ENCODE results near the gene UNC119.

Gene UNC119

GRCh38 chr17:28519236-28519635 is 33.2 kb downstream of the UNC119 start:
- DNase-seq: no peak

- no peak for DNase-seq
These were observed 33.8 kb downstream of the UNC119 start for GRCh38 chr17:28518578-28518977.

GRCh38 chr17:28518132-28518531 is 34.3 kb downstream of the UNC119 start:
- no peak for DNase-seq

DNA sequence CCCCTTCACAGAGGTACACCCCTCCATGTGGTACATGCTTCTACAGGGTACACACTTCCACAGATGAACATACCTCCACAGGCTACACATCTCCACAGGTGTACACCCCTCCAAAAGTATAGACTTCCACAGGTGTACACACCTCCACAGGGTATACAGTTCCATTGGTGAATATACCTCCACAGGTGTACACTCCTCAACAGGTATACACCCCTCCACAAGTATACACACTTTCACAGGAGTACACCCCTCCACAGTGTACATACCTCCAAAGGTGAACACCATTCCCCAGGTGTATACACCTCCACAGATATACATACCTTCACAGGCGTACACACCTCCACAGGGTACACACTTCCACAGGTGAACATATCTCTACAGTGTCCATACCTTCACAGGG is 36.9 kb downstream of the UNC119 start:
- no peak for DNase-seq

DNA sequence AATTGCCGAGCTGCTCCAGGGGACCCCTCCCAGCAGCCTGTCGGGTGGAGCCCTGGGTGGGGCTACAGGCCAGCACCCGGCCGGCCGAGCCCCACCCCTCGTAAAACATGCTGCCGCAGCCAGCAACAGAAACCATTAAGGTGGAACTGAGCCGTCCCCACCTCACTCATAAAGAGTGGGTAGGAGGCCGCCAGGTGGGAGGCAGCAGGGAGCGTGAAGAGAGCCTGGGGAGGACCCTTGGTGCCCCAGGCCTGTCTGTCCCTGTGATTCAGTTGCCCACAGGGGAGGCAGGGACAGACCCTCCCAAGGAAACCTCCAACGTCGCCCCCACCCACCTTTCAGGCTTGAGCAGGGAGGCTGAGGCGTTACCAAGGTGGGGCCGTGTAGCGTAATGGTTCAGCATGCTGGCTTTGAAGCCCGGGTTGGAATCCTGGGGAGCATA is 37.8 kb downstream of the UNC119 start:
- DNase-seq: no peak

GRCh38 chr17:28513476-28513875 is 38.9 kb downstream of the UNC119 start:
- no peak for DNase-seq

DNA sequence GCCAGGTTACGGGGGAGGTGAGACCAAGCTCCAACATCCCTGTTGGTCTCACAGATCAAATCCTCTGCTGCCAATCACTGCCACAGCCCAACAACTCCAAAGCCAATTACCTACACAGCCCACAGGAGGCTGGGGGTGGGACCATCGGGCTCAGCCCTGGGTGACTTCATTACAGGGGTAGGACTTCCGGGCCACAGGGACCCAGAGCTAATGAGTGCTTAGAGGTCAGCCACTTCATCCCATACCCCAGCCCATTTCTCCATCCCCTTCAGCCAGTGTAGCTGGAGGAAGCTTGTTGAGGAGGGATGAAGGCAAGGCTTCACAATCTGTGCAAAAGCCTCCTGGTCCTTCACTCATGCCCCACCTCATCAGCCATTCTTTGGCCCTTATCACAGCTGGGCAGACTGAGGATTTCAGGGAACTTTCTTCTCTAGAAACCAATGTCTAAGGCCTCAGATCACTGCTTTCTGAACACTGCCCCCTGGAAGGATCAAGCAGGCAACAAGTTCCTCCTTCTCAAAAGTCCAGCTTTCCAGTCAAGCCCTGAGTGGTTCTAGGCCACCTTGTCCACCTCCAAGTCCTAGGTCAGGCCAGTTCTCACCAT is 40.5 kb downstream of the UNC119 start:
- DNase-seq: no peak

DNA sequence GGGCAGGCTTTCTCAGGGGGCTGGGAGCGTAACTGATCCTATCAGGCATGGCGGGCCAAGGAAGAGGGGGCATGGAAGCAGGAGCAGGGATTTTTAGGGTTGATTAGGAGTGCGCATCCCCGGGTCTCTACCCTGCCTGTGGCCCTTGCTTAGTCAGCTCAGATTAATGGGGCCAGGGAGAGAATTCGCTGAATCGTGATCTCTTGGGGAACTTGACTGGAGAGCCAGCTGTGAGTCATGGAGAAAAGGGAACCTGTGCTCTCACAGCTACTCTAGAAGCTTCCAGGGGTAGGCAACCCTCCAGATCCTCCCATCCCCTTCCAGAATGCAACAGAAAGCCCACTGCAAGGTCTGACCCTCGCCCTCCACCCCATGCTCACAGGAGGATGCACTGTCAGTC is 42.6 kb downstream of the UNC119 start:
- DNase-seq: no peak

DNA sequence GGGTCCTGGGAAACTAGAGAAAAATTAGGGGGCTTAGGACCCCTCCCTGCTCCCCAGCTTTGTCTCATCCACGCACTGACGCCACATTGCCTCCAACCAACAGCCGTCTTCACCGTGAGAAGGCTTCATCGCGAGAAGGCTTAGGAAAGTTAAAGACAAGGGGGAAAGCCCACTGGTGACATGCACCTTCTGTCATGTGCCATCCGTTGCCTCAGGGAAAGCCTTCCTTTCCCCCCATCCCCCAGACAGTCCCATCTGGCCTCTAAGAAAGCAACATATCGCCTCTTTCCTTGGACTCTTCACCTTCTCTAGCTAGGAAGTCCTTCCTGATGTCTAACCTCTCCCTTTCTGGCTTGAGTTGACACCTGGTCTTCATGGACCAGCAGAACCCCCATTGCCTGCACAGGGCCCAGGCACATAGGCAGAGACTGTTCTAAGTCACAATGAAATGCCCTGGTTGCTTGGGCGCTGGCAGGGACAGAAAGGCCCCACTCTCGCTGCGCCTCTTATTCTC is 44.2 kb downstream of the UNC119 start:
- no peak for DNase-seq

- DNase-seq: no peak
These were observed 44.7 kb downstream of the UNC119 start for GRCh38 chr17:28507567-28508203.

- DNase-seq: no peak
These were observed 45.5 kb downstream of the UNC119 start for GRCh38 chr17:28506763-28507487.

DNA sequence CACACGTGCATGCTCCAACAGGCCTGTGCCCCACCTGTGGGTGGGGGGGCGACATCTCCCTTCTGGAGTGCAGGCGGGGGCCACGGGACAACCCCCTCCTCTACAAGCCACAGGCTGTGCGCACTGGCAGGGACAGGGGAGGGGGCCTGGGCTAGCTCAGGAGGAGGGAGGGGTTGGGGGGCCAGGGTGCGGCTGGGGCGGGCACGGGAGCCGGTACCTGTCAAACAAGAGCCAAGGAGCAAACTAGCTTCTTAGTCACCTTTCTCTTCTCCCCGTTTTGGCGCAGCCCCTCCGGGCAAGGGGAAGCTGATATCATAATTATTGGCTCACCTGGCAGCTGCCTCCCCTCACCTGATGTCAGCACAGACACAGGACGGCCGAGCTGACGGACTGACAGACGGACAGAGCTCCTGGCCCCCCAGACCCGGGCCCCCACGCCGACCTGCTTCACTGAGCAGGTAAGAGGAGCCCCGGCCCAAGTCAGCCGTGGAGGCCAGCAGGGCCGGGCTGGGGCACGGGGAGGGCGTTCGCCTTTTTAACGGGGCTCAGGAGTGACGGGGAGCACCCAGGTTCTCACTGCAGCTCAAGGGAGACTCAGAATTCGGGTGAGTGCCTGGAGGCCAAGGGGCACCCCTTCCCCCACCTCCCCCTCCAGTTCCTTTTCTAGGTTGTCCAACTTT is 46.3 kb downstream of the UNC119 start, which contains the start of gene FOXN1:
Gene FOXN1 (plus strand): TSS at position 363 of the 680 bp plus-strand sequence. CDS start 17,622 bp downstream, outside the sequence.
- no peak for DNase-seq

DNA sequence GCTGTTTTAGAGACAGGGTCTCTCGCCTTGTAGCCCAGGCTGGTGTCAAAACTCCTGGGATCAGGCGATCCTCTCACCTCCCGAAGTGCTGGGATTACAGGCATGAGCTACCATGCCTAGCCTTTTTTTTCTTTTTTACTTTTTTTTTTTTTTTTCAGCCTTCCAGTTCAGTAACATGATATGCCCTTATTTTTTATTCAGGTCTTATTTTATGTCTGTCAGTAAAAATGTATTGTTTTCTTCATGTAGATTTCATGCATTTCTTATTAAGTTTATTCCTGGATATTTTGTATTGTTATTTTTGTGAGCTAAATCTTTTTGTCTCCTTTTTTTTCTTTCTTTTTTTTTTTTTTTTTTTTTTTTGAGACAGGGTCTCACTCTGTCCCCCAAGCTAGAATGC is 49.0 kb downstream of the UNC119 start:
- DNase-seq: no peak

- DNase-seq: no peak
These were observed 50.8 kb downstream of the UNC119 start for GRCh38 chr17:28501421-28502284.

DNA sequence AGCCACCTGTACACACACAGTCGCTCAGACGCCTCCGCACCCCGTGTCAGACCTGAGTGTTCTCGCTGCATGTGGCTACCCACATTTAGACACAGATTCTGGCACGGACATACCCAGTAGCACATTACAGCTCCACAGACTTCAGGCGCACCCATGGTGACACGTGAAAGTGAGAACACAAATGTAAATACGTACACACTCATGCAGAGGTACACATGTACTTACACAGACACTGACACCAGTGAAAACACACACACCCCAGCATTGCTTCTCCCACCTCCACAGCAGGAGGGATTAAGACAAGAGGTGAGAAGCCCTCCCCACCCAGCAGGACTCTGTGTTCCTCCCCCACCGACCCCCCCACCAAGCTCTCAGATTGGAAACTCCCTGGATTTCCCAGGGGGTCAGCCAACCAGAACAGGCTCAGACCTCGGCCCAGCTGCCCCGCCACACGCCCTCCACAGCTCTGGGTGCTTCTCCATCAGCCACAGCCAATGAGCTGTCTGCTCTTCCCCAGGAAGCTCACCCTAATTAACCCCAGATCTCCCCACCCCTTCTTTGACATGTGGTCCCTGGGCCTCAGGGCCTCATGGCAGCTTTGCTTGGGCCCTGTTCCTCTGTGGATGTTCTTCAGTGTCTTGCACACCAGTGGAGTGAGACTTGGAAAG is 51.6 kb downstream of the UNC119 start:
- DNase-seq: no peak

GRCh38 chr17:28499684-28500357 is 52.6 kb downstream of the UNC119 start:
- DNase-seq: no peak

DNA sequence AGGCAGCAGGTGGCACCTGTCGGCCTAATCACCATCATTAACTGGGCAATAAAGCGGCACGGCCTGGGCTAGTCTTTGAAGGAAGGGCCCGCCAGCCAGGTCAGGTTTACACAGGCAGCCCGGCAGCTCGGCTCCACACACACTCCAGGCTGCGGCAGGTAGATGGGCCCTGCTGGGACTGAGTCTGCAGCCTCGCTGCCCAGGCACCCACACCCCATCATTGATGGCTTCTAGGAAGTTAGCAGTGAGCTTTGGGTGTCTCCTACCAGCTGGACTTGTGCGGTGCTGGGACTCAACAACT is 53.1 kb downstream of the UNC119 start:
- no peak for DNase-seq

DNA sequence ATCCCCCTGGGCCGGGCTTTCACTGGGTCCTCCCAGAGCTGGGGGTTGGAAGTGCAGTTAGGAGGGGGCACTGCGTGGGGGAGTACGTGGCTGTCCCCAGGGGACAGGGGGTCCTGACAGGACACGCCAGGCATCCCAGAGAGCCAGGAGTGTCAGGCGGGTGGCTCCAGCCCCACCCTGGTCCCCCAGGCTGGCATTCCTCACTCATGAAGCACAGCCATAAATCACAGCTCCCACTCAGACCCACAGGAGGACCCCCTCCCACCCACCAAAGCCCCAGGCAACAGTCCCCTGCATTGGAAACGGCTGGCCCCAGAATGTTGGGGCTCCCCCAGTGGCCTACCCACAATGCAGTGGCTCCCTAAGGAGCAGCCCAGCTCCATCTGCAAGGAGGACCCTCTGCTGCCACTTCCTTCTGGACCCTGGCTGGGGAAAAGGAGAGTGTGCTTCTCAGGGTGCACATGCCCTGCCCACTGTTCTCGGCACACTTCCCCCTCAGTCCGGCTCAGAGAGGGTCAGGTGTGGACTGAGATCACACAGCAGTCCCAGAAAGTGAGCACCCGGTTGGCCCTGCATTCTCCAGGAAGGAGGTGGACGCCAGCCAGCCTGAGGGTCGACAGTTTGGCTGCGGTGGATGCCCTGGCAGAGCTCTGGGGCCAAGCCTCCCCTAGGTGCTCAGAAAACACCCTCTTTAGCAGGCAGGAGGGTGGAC is 53.6 kb downstream of the UNC119 start:
- DNase-seq: no peak

DNA sequence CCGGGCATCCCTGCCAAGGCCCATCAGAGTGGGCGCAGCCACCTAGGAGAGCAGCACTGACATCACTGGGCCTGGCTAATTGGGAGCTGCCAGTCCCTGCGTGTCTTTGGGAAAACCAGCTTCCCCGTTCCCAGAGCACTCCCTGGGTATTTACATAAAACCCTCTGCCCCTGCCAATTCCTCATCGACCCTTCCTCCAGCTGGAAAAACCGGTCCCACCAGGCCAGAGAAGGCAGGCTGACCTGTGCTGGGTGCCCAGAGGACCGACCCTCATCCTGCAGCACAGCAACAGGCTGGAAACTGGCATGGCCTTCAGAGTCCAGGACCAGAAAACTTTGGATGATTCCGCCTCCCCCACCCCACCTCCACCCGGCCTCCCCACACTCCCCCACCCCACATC is 54.5 kb downstream of the UNC119 start:
- DNase-seq: no peak
